Fibroblast of the conjunctiva (primary cell): Measurements from ENCODE around the gene PMEL.
"Not testable (repeated sequence)": the region's sequence is repeated elsewhere in the genome, so short reads cannot be mapped to it uniquely, and the experiment has no call there.

Experiments used
- DNase-seq: peaks from one replicate; pipeline ENCODE4 v3.0.0-alpha.2; 2010; ENCODE audit warnings: low read depth

The PMEL gene

GRCh38 chr12:55922126-55922525, 43.7 kb downstream of the PMEL start:
- no peak for DNase-seq

GRCh38 chr12:55919032-55919431, 46.8 kb downstream of the PMEL start:
- not testable (repeated sequence) for DNase-seq

DNA sequence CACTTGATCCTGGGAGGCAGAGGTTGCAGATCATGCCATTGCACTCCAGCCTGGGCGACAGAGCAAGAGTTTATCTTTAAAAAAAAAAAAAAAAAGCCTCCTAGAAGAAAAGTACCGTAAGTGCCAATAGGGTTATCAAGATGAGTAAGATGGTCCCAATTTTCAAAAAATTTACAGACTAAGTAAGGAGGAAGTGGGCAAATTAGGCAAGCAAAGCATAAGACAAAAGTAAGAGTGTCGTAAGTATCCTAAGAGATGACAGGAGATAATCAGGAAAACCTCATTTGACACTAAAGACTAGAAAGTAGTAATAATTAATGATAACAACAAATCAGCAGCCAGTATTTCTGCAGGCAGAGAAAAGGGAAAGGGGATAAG, 50.4 kb downstream of the PMEL start:
- no peak for DNase-seq

GRCh38 chr12:55912908-55913307, 52.9 kb downstream of the PMEL start:
- no peak for DNase-seq

DNA sequence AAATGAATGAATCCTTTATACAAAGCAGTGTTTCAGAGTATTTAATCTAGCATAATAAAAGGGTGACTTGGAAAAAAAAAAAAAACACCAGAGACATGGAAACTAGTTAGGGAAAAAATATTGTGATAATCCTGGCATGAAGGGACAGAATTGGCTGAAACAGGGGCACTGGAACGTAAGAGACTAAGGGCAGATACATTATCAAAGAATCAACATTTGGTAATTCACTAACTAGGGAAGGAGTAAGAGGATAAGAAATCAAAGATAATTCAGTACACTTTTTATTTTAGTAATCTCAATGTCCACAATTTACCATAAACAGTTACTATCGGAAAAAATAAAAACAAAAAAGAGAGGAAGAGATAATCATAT, 56.3 kb downstream of the PMEL start:
- no peak for DNase-seq

DNA sequence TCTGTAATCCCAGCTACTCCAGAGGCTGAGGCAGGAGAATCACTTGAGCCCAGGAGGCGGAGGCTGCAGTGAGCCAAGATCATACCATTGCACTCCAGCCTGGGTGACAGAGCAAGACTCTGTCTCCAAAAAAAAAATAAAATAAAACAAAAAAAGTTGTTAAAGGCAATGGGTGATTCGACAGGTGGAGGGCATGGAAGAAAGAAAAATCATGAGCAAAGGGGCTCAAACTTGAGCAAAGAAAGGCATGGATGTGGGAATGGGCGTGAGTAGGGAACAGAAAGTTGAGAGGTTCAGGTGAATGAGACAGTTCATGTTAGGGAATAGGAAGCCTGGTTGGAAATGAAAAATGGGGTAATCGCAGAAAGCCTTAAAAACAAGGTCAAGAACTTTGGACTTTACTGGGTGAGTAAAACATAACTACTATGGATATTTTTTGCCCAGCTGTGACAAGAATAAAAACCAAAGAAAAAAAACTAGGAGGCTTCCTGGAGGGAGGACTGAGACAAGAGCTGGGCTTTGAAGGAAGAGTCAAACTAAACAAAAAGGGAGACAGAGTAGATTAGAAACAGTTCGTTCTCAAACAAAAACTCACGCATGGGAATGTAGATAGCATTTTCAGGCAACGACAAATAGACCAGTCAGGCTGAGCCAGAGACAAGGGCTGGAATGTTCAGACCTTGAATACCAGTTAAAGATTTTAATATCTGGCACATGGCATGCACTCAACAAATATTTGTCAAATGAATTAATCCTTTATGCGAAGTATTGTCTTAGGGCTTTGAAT, 56.9 kb downstream of the PMEL start:
- DNase-seq, result no peak

GRCh38 chr12:55906056-55906455, 59.8 kb downstream of the PMEL start:
- DNase-seq, result no peak
